ENCODE data around the gene STAT5A.
"Not testable (repeated sequence)": the region's sequence is repeated elsewhere in the genome, so short reads cannot be mapped to it uniquely, and the experiment has no call there.

Gene STAT5A

GRCh38 chr17:42249681-42250446 lies 38.4 kb upstream of the STAT5A start:
- Histone ChIP-seq H3K36me3 (ENCODE audit: insufficient read depth, low read length) (no peaks in the 10 kb centered on the region), H3K4me2 (ENCODE audit: low read length) (no peak overlapping the region), H3K9ac (ENCODE audit: low read depth, low read length) (no peak overlapping the region), H3K27me3 (ENCODE audit: control insufficient read depth, insufficient read depth, low read length) (no peaks in the 10 kb centered on the region), H3K4me3 (ENCODE audit: low read length) (no peak overlapping the region), H3K9me3 (replicated peaks; ENCODE audit: low read length) (no peaks in the 10 kb centered on the region), H3K4me1 (ENCODE audit: control insufficient read depth, insufficient read depth, low read length) (peaks cover 25% of the 10 kb centered on the region)

GRCh38 chr17:42251115-42251514 lies 37.2 kb upstream of the STAT5A start:
- H3K4me1 ChIP-seq (ENCODE audit: control insufficient read depth, insufficient read depth, low read length), result peaks cover 25% of the 10 kb centered on the region
- no peak overlapping the region for H3K9ac ChIP-seq (ENCODE audit: low read depth, low read length)

GRCh38 chr17:42252597-42253550 lies 35.4 kb upstream of the STAT5A start:
- H3K4me2 ChIP-seq (ENCODE audit: low read length), result no peak overlapping the region
- no peak overlapping the region for H3K4me3 ChIP-seq (ENCODE audit: low read length)
- H3K9ac ChIP-seq (ENCODE audit: low read depth, low read length), result no peak overlapping the region
- H3K9me3 ChIP-seq (replicated peaks; ENCODE audit: low read length), result no peaks in the 10 kb centered on the region
- H3K4me1 ChIP-seq (ENCODE audit: control insufficient read depth, insufficient read depth, low read length), result peaks cover 24% of the 10 kb centered on the region
- no peaks in the 10 kb centered on the region for H3K27me3 ChIP-seq (ENCODE audit: control insufficient read depth, insufficient read depth, low read length)
- H3K36me3 ChIP-seq (ENCODE audit: insufficient read depth, low read length), result no peaks in the 10 kb centered on the region

More at GRCh38 chr17:42251115-42251514, 37.2 kb upstream of the STAT5A start:
- no peaks in the 10 kb centered on the region for H3K36me3 ChIP-seq (ENCODE audit: insufficient read depth, low read length)
- H3K9me3 ChIP-seq (replicated peaks; ENCODE audit: low read length), result no peaks in the 10 kb centered on the region
- no peak overlapping the region for H3K4me3 ChIP-seq (ENCODE audit: low read length)
- H3K27me3 ChIP-seq (ENCODE audit: control insufficient read depth, insufficient read depth, low read length), result no peaks in the 10 kb centered on the region
- H3K4me2 ChIP-seq (ENCODE audit: low read length), result no peak overlapping the region

GRCh38 chr17:42253578-42253977 lies 34.7 kb upstream of the STAT5A start:
- Histone ChIP-seq H3K36me3 (ENCODE audit: insufficient read depth, low read length) (no peaks in the 10 kb centered on the region), H3K4me1 (ENCODE audit: control insufficient read depth, insufficient read depth, low read length) (peaks cover 18% of the 10 kb centered on the region), H3K9me3 (replicated peaks; ENCODE audit: low read length) (no peaks in the 10 kb centered on the region), H3K4me3 (ENCODE audit: low read length) (no peak overlapping the region), H3K9ac (ENCODE audit: low read depth, low read length) (no peak overlapping the region), H3K4me2 (ENCODE audit: low read length) (no peak overlapping the region), H3K27me3 (ENCODE audit: control insufficient read depth, insufficient read depth, low read length) (no peaks in the 10 kb centered on the region)

- H3K4me1 ChIP-seq (ENCODE audit: control insufficient read depth, insufficient read depth, low read length), result peaks cover 13% of the 10 kb centered on the region
- H3K4me2 ChIP-seq (ENCODE audit: low read length), result no peak overlapping the region
- no peaks in the 10 kb centered on the region for H3K36me3 ChIP-seq (ENCODE audit: insufficient read depth, low read length)
- no peak overlapping the region for H3K4me3 ChIP-seq (ENCODE audit: low read length)
- H3K9me3 ChIP-seq (replicated peaks; ENCODE audit: low read length), result no peaks in the 10 kb centered on the region
- H3K27me3 ChIP-seq (ENCODE audit: control insufficient read depth, insufficient read depth, low read length), result no peaks in the 10 kb centered on the region
- no peak overlapping the region for H3K9ac ChIP-seq (ENCODE audit: low read depth, low read length)
Observed at GRCh38 chr17:42255445-42255844, 32.9 kb upstream of the STAT5A start.

GRCh38 chr17:42260318-42260717 lies 28.0 kb upstream of the STAT5A start:
- no peak overlapping the region for H3K4me3 ChIP-seq (ENCODE audit: low read length)
- H3K4me2 ChIP-seq (ENCODE audit: low read length), result no peak overlapping the region
- H3K36me3 ChIP-seq (ENCODE audit: insufficient read depth, low read length), result no peaks in the 10 kb centered on the region
- no peaks in the 10 kb centered on the region for H3K27me3 ChIP-seq (ENCODE audit: control insufficient read depth, insufficient read depth, low read length)
- no peak overlapping the region for H3K9ac ChIP-seq (ENCODE audit: low read depth, low read length)
- H3K9me3 ChIP-seq (replicated peaks; ENCODE audit: low read length), result no peaks in the 10 kb centered on the region
- H3K4me1 ChIP-seq (ENCODE audit: control insufficient read depth, insufficient read depth, low read length), result no peaks in the 10 kb centered on the region

- not testable (repeated sequence) for H3K9me3 ChIP-seq (replicated peaks; ENCODE audit: low read length); H3K4me3 ChIP-seq (ENCODE audit: low read length); H3K36me3 ChIP-seq (ENCODE audit: insufficient read depth, low read length); H3K9ac ChIP-seq (ENCODE audit: low read depth, low read length); H3K27me3 ChIP-seq (ENCODE audit: control insufficient read depth, insufficient read depth, low read length); H3K4me2 ChIP-seq (ENCODE audit: low read length); H3K4me1 ChIP-seq (ENCODE audit: control insufficient read depth, insufficient read depth, low read length)
Observed at GRCh38 chr17:42264366-42264765, 23.9 kb upstream of the STAT5A start.

GRCh38 chr17:42266462-42266861 lies 21.8 kb upstream of the STAT5A start:
- no peaks in the 10 kb centered on the region for H3K27me3 ChIP-seq (ENCODE audit: control insufficient read depth, insufficient read depth, low read length)
- H3K4me1 ChIP-seq (ENCODE audit: control insufficient read depth, insufficient read depth, low read length), result peaks cover 11% of the 10 kb centered on the region
- H3K9ac ChIP-seq (ENCODE audit: low read depth, low read length), result no peak overlapping the region
- H3K36me3 ChIP-seq (ENCODE audit: insufficient read depth, low read length), result no peaks in the 10 kb centered on the region
- H3K4me3 ChIP-seq (ENCODE audit: low read length), result no peak overlapping the region
- no peaks in the 10 kb centered on the region for H3K9me3 ChIP-seq (replicated peaks; ENCODE audit: low read length)
- no peak overlapping the region for H3K4me2 ChIP-seq (ENCODE audit: low read length)

GRCh38 chr17:42266918-42267766 lies 21.2 kb upstream of the STAT5A start:
- no peak overlapping the region for H3K4me2 ChIP-seq (ENCODE audit: low read length)
- H3K4me3 ChIP-seq (ENCODE audit: low read length), result no peak overlapping the region
- H3K4me1 ChIP-seq (ENCODE audit: control insufficient read depth, insufficient read depth, low read length), result peaks cover 11% of the 10 kb centered on the region
- H3K9me3 ChIP-seq (replicated peaks; ENCODE audit: low read length), result no peaks in the 10 kb centered on the region
- H3K27me3 ChIP-seq (ENCODE audit: control insufficient read depth, insufficient read depth, low read length), result no peaks in the 10 kb centered on the region
- H3K9ac ChIP-seq (ENCODE audit: low read depth, low read length), result no peak overlapping the region
- H3K36me3 ChIP-seq (ENCODE audit: insufficient read depth, low read length), result no peaks in the 10 kb centered on the region

GRCh38 chr17:42268236-42268635 lies 20.1 kb upstream of the STAT5A start:
- Histone ChIP-seq H3K36me3 (ENCODE audit: insufficient read depth, low read length) (no peaks in the 10 kb centered on the region), H3K9ac (ENCODE audit: low read depth, low read length) (no peak overlapping the region), H3K9me3 (replicated peaks; ENCODE audit: low read length) (no peaks in the 10 kb centered on the region), H3K4me3 (ENCODE audit: low read length) (no peak overlapping the region), H3K4me1 (ENCODE audit: control insufficient read depth, insufficient read depth, low read length) (peaks cover 11% of the 10 kb centered on the region), H3K27me3 (ENCODE audit: control insufficient read depth, insufficient read depth, low read length) (no peaks in the 10 kb centered on the region), H3K4me2 (ENCODE audit: low read length) (no peak overlapping the region)

- H3K4me3 ChIP-seq (ENCODE audit: low read length), result no peak overlapping the region
- no peaks in the 10 kb centered on the region for H3K36me3 ChIP-seq (ENCODE audit: insufficient read depth, low read length)
- H3K4me2 ChIP-seq (ENCODE audit: low read length), result no peak overlapping the region
- H3K9me3 ChIP-seq (replicated peaks; ENCODE audit: low read length), result no peaks in the 10 kb centered on the region
- H3K9ac ChIP-seq (ENCODE audit: low read depth, low read length), result no peak overlapping the region
- H3K4me1 ChIP-seq (ENCODE audit: control insufficient read depth, insufficient read depth, low read length), result peaks cover 21% of the 10 kb centered on the region
- no peaks in the 10 kb centered on the region for H3K27me3 ChIP-seq (ENCODE audit: control insufficient read depth, insufficient read depth, low read length)
Observed at GRCh38 chr17:42270170-42270535, 18.1 kb upstream of the STAT5A start.

Measured in skeletal muscle satellite cell (primary cell).